GM21717 (cell line): ENCODE measurements around the gene OR52A5.

Experiments used
- ATAC-seq: cut with Tn5 transposase; IDR thresholded peaks from one replicate; pipeline ENCODE4 v1.9.1; 2021; ENCODE audit warnings: mild to moderate bottlenecking, moderate library complexity; ENCODE audit not compliant: unreplicated experiment

The OR52A5 gene

DNA sequence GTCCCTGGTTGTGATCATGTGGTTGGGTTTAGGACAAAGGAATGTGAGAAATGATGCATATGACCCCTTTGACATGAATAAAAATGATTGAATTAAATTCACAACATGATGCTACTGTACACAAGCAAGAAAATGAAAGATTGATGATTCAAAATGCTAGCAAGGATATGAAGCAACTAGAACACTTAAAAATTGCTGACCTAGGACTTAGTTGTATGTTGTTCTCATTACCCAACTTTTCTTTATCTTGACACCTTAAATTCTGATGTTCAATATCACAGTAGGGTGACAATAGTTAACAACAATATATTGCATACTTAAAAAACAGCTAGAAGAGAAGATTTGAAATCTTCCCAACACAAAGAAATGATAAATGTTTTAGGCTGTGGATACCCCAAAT lies 20.6 kb downstream of the OR52A5 start:
- ATAC-seq: no peak

DNA sequence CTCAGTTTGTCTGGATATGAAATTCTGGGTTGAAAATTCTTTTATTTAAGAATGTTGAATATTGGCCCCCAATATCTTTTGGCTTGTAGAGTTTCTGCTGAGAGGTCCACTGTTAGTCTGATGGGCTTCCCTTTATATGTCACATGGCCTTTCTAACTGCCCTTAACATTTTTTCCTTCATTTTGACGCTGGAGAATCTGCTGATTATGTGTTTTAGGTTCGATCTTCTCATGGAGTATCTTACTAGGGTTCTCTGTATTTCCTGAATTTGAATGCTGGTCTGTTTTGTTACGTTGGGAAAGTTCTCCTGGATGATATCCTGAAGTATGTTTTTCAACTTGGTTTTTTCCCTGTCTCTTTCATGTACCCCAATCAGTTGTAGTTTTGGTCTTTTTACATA lies 22.8 kb downstream of the OR52A5 start:
- no peak for ATAC-seq

DNA sequence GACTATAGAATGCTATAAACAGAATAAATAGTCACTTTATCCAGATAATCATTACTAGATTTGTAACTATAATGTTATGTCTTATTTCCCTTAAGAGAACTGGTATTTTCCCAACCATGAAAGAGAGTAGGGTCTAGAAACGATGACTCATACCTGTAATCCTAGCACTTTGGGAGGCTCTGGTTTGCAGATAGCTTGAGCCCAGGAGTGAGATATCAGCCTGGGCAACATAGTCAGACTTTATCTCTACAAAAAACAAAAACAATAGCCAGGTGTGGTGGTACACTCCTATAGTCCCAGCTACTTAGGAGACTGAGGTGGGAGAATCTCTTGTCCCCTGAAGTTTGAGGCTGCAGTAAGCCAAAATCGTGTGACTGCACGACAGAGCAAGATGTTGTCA lies 30.9 kb downstream of the OR52A5 start:
- no peak for ATAC-seq

DNA sequence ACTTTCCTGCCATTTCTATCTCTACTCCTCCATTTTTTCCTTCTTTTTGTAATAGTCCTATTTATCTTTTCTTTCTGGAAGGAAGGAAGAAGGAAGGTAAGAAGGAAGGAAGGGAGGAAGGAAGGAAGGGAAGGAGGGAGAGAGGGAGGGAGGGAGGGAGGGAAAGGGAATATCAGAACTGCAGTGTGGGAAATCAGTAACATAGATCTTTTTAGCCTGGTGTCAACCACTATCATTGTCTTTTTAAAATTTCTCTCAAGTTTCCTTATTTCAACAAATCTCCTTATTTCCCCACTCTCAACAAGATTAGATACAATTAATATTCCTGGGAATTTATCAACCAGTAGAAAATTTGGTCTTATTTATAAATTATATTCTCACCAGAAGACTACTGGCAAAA lies 35.1 kb downstream of the OR52A5 start:
- ATAC-seq: no peak

DNA sequence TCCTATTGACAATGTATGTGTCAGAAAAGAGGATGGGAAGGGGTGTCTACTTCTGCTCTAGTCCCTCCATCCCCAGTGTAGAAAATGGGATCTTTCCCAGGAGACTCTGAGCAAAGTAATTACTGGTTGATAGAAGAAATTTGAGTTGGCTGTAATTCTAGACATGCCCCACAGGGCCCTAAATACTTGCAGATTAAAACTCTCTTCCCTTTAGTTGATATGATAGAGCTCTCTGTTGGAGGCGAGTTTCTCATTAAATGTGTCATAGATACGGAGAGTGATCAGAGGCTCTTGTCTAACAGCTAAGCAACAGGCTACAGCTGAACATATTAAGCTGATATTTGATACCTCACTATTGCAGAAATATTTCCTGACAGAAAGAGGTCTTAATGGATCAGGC lies 35.9 kb downstream of the OR52A5 start:
- no peak for ATAC-seq

DNA sequence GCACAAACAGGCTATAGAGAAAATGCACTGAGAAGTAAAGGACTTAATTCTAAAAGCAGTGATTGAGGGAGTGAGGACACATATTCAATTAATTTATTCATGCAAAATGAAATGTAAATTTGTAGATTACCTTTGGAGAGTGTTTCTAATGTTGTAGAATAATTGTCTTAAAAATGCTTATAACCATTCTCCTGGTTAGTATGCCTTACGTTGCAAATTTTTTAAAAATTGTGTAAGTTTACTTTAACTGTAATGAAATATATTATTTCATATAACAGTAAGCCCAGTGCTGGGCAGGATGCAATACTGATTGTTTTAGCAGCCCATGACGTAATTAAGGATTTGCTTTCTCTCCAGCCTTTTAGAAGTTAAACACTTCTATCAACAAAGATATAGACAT lies 42.1 kb downstream of the OR52A5 start:
- ATAC-seq: no peak

DNA sequence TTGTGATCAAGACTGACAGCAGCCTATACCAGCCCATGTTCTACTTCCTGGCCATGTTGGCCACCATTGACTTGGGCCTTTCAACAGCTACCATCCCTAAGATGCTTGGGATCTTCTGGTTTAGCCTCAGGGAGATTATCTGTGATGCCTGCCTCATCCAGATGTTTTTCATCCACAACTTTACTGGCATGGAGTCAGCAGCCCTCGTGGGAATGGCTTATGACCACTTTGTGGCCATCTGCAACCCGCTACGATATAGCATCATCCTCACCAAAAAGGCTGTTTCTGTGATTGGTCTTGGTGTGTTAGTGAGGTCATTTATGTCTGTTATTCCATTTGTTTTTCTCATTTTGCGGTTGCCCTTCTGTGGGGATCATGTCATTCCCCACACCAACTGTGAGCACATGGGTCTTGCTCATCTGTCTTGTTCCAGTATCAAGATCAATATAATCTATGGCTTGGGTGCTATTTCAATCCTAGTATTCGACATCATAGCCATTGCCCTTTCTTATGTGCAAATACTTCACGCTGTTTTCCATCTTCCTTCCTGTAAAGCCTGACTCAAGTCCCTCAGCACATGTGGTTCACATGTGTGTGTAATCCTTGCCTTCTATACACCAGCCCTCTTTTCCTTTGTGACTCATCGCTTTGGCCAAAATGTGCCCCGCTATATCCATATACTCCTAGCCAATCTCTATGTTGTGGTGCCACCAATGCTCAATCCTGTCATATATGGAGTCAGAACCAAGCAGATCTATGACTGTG lies 45.2 kb downstream of the OR52A5 start:
- no peak for ATAC-seq

DNA sequence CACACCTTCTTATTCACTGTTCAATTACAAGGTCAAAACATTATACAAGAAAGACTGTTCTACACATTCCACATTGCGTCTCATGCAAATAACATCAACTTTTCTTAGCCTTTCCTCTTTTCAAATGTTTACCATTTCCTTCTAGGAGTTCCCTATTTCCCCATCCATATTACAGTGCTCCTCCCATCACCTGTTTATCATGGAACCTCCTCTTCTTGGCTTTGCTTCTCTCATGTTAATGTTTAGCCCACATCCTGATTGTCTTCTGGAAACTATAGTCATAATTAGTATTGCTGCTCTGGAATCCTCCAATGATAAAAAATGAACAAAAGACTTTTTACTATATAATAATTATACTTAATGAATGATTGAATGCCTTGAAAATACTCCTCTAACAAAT lies 47.5 kb downstream of the OR52A5 start:
- ATAC-seq: no peak

DNA sequence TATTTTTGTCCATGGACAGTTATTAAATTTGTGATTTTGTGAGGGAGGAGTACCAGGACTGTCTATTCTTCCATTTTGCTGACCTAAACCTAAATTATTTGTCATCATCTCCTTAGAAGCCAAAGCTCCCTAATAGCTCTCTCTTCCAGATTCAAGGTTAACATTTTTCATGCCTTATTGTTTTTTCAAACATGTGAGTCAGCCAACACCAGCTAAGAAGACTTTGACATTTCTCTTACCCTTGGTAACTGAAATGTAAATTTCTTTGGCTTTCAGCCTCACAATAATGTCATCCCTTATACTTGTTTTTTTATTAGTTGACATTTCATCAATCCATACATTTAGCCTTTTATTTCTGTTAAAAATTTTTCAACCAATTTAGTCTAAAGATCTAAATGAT lies 49.6 kb downstream of the OR52A5 start:
- ATAC-seq: no peak

DNA sequence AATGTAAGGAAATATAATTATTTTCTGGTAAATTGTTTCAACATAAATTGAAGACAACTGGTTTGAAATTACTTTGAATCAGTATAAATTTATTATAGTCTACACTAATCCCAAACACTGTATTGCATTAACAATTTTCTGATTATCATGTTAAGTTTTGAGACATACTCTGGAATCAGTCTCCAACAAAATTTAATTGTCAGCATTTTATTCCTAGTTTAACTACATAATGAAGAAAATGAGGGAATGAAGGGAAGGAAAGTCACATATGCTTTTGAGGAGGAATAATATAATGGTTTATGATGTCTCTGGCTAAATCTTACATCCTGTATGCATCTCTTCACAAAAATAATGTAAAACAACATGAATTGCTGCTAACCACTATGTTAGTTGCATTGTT lies 54.6 kb downstream of the OR52A5 start:
- ATAC-seq: no peak

DNA sequence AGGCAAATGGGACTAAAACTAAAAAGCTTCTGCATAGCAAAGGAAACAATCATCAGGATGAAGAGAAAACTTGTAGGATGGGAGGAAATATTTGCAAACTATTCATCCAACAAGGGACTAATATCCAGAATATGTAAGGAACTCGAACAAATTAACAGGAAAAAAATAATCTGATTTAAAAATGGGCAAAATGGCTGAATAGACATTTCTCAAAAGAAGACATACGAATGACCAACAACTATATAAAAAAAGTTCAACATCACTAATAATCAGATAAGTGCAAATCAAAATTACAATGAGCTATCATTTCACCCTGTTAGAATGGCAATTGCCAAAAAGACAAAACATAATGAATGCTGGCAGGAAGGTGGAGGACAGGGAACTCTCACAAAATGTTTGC lies 56.8 kb downstream of the OR52A5 start:
- ATAC-seq: no peak
